H1 (cell line): ENCODE results near the gene RAB22A.

Source experiments
- CTCF ChIP-seq, 3 experiments: IDR thresholded peaks; 1 replicate in 2 of 3; 2 replicates in 1 of 3; pipeline versions ENCODE4 v1.5.1 to v1.6.1; 2011; ENCODE audit warnings: low read length in 3 of 3, mild to moderate bottlenecking in 3 of 3, inconsistent platforms in 2 of 3, low read depth in 1 of 3, moderate library complexity in 1 of 3; ENCODE audit not compliant: insufficient read depth in 1 of 3; ENCODE audit errors: control extremely low read depth in 1 of 3
- NRF1 ChIP-seq: IDR thresholded peaks from 2 replicates; pipeline ENCODE4 v1.6.1; 2011; ENCODE audit warnings: mild to moderate bottlenecking, low read depth, low read length, improper control_type of control experiment
- TAF1 ChIP-seq: IDR thresholded peaks from 2 replicates; pipeline ENCODE4 v1.6.1; 2011; ENCODE audit warnings: mild to moderate bottlenecking, low read depth, low read length

GRCh38 chr20:58277578-58278472 lies 31.7 kb upstream of the RAB22A start:
- TF ChIP-seq NRF1 (no peak), CTCF (IDR thresholded peaks at IDR 0.05; ENCODE audit: control extremely low read depth in 1 of 3, insufficient read depth in 1 of 3, low read depth in 1 of 3, low read length in 3 of 3) (no peak), TAF1 (no peak)
